HCT116 (cell line): ENCODE measurements around the gene LEMD1. TPM values are rescaled to one million over a fixed set of nuclear protein-coding genes. Genes with fewer than 3 reads are reported as not detected.
A peak's percentile ranks its signal among the peaks of the same experiment; 100 is the strongest.

ENCODE experiments used
- ATAC-seq: fragments of 200-7000 bp; cut with Tn5 transposase; 2 replicates; pipeline ENCODE4 v1.9.1; 2020; ENCODE audit warnings: mild to moderate bottlenecking, moderate library complexity
- BruUV-seq: library from RNA; stranded (reverse); fragments of 400-500 nt; replicated peaks from 2 replicates; lab custom pipeline; 2021; lab: Mats Ljungman, UMichigan
- CTCF ChIA-PET: fragments of 300-600 bp; sonication (Branson Sonifier 250); formaldehyde crosslinking; loops from one replicate; lab custom pipeline; 2021; ENCODE audit warnings: antibody characterized with exemption; lab: Charles Lee
- POLR2A ChIA-PET: fragments of 300-600, 350-600 bp; sonication (Branson Sonifier 250); formaldehyde crosslinking; loops from one replicate; lab custom pipeline; 2021; ENCODE audit warnings: antibody characterized with exemption; lab: Charles Lee
- RAD21 ChIA-PET, 2 experiments: fragments of 300-600 bp; sonication (Branson Sonifier 250); formaldehyde crosslinking; loops; one replicate each; lab custom pipeline; 2023; ENCODE audit warnings: low total read pairs in 2 of 2; ENCODE audit not compliant: uncharacterized antibody in 2 of 2, unreplicated experiment in 2 of 2, low non-redundant PET in 1 of 2; lab: Charles Lee
- DNase-seq: peaks from one replicate; pipeline ENCODE4 v3.0.0-alpha.2; 2010; ENCODE audit warnings: low read depth, low spot score
- H2AFZ ChIP-seq: fragments of 200-600 bp; shearing (Covaris generic), sonication (generic); 2 replicates; pipeline ENCODE4 v1.6.1; 2017; ENCODE audit warnings: low read depth, mixed run types, mixed read lengths, antibody characterized with exemption, low read length; ENCODE audit not compliant: poor library complexity, severe bottlenecking
- H3K27ac ChIP-seq: 2 replicates; pipeline ENCODE4 v1.5.1; 2012; ENCODE audit warnings: low read depth, low read length
- H3K27me3 ChIP-seq: fragments of 200-600 bp; sonication (generic); 2 replicates; pipeline ENCODE4 v1.6.1; 2016; ENCODE audit warnings: mixed run types, low read length, mixed read lengths; ENCODE audit not compliant: insufficient read depth
- H3K36me3 ChIP-seq, 2 experiments: fragments of 200-500 bp in 1 of 2; fragments of 200-600 bp in 1 of 2; sonication (Bioruptor generic) in 1 of 2; sonication (generic) in 1 of 2; 2 replicates each; pipeline versions ENCODE4 v1.5.1 to v1.6.1; 2014 to 2016; ENCODE audit warnings: low read length in 2 of 2, inconsistent platforms in 1 of 2, mixed read lengths in 1 of 2, mixed run types in 1 of 2; ENCODE audit not compliant: insufficient read depth in 2 of 2, control insufficient read depth in 1 of 2
- H3K4me1 ChIP-seq, 2 experiments: fragments of 200-600 bp in 1 of 2; sonication (generic) in 1 of 2; 2 replicates each; pipeline versions ENCODE4 v1.5.1 to v1.6.1; 2012 to 2017; ENCODE audit warnings: low read length in 2 of 2, inconsistent platforms in 1 of 2, mild to moderate bottlenecking in 1 of 2, mixed read lengths in 1 of 2, mixed run types in 1 of 2, moderate library complexity in 1 of 2; ENCODE audit not compliant: insufficient read depth in 2 of 2, control insufficient read depth in 1 of 2
- H3K4me2 ChIP-seq: fragments of 200-600 bp; sonication (generic); 2 replicates; pipeline ENCODE4 v1.6.1; 2017; ENCODE audit warnings: mixed run types, low read length, mixed read lengths
- H3K4me3 ChIP-seq, 2 experiments: fragments of 200-600 bp in 1 of 2; sonication (generic) in 1 of 2; replicated peaks in 1 of 2; 2 replicates each; pipeline ENCODE4 v1.5.1; 2011 to 2016; ENCODE audit warnings: low read length in 2 of 2, control low read depth in 1 of 2, low read depth in 1 of 2, mild to moderate bottlenecking in 1 of 2, mixed read lengths in 1 of 2, mixed run types in 1 of 2
- H3K79me2 ChIP-seq: fragments of 200-600 bp; sonication (generic); 2 replicates; pipeline ENCODE4 v1.6.1; 2017; ENCODE audit warnings: mild to moderate bottlenecking, mixed run types, low read length, moderate library complexity, mixed read lengths; ENCODE audit not compliant: insufficient read depth
- H3K9ac ChIP-seq: fragments of 200-600 bp; sonication (generic); 2 replicates; pipeline ENCODE4 v1.6.1; 2016; ENCODE audit warnings: low read length, mixed read lengths
- H3K9me2 ChIP-seq: fragments of 200-600 bp; sonication (generic), shearing (Covaris generic); 2 replicates; pipeline ENCODE4 v1.6.1; 2017; ENCODE audit warnings: mixed run types, mild to moderate bottlenecking, moderate library complexity; ENCODE audit not compliant: insufficient read depth
- H3K9me3 ChIP-seq, 2 experiments: fragments of 200-500 bp in 1 of 2; fragments of 200-600 bp in 1 of 2; sonication (Bioruptor generic) in 1 of 2; sonication (generic) in 1 of 2; 2 replicates each; pipeline ENCODE4 v1.6.1; 2014 to 2017; ENCODE audit warnings: low read length in 2 of 2, mixed read lengths in 2 of 2, inconsistent platforms in 1 of 2, low read depth in 1 of 2, mild to moderate bottlenecking in 1 of 2, mixed run types in 1 of 2, moderate library complexity in 1 of 2; ENCODE audit not compliant: control insufficient read depth in 1 of 2, insufficient read depth in 1 of 2
- H4K20me1 ChIP-seq: fragments of 200-600 bp; sonication (generic), shearing (Covaris generic); 2 replicates; pipeline ENCODE4 v1.6.1; 2017; ENCODE audit warnings: mixed run types, mild to moderate bottlenecking, moderate library complexity; ENCODE audit not compliant: insufficient read depth
- CBX3 ChIP-seq: IDR thresholded peaks from 2 replicates; pipeline ENCODE4 v1.6.1; 2012; ENCODE audit warnings: low read depth
- EZH2 ChIP-seq: fragments of 200-600 bp; sonication (generic); IDR thresholded peaks from 2 replicates; pipeline ENCODE4 v1.6.1; 2017; ENCODE audit warnings: antibody characterized with exemption, mixed run types
- FOSL1 ChIP-seq: IDR thresholded peaks from 2 replicates; pipeline ENCODE4 v1.6.1; 2012; ENCODE audit warnings: low read depth
- JUND ChIP-seq: IDR thresholded peaks from 2 replicates; pipeline ENCODE4 v1.6.1; 2012
- MAX ChIP-seq: IDR thresholded peaks from 2 replicates; pipeline ENCODE4 v1.6.1; 2012
- RAD21 ChIP-seq: IDR thresholded peaks from 2 replicates; pipeline ENCODE4 v1.6.1; 2012; ENCODE audit warnings: low read depth, mild to moderate bottlenecking
- SP1 ChIP-seq: IDR thresholded peaks from 2 replicates; pipeline ENCODE4 v1.6.1; 2012; ENCODE audit warnings: low read depth
- ZFX ChIP-seq: fragments of 450-650 bp; IDR thresholded peaks from 2 replicates; pipeline ENCODE4 v1.6.1; 2017
- ZNF274 ChIP-seq: fragments of 200-500 bp; sonication (Bioruptor generic); IDR thresholded peaks from 2 replicates; pipeline ENCODE4 v1.6.1; 2014; ENCODE audit warnings: mild to moderate bottlenecking, low read depth, low read length, inconsistent platforms
- intact Hi-C: fragments of 100-400 bp; cut with micrococcal nuclease; formaldehyde crosslinking; loops from 2 replicates; pipeline ENCODE4 v1.10.0; 2022
- total RNA-seq: library from RNA; stranded (reverse); gene quantifications from one replicate; pipeline ENCODE4 v1.2.1, GENCODE V29; 2021; ENCODE audit not compliant: unreplicated experiment
- TF ChIP-seq, protein P1 (sequence below): IDR thresholded peaks from 2 replicates; pipeline ENCODE4 v1.6.1; 2012

Gene LEMD1
- total RNA-seq, 1 experiment from 2014 or later, result 11.9 TPM

DNA sequence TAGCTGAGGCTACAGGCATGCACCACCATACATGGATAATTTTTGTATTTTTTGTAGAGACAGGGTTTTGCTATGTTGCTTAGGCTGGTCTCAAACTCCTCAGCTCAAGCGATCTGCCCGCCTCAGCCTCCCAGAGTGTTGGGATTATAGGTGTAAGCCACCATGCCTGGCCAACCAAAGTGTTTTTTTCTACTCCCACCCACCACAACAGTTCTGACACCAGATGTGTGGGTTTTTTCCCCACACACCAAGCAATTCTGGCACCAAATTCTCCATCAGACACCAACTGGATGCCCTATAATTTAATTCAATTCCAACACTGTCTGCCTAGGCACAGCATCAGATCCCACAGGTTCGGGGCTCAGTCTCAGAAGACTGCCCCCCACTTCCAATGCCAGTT, 44.5 kb downstream of the LEMD1 start:
- BruUV-seq, result no TSS peak
- Histone ChIP-seq H3K4me1 (peaks cover 30 to 39% of the 10 kb centered on the region in 2 experiments), H3K27me3 (no peaks in the 10 kb centered on the region), H2AFZ (no peak overlapping the region), H3K4me3 (no peak overlapping the region), H3K9me3 (no peaks in the 10 kb centered on the region), H3K9ac (no peak overlapping the region), H4K20me1 (no peaks in the 10 kb centered on the region), H3K36me3 (no peaks in the 10 kb centered on the region), H3K79me2 (no peaks in the 10 kb centered on the region), H3K9me2 (no peaks in the 10 kb centered on the region), H3K27ac (no peak overlapping the region), H3K4me2 (peak overlapping the region; percentile 57)
- TF ChIP-seq, protein P1, sequence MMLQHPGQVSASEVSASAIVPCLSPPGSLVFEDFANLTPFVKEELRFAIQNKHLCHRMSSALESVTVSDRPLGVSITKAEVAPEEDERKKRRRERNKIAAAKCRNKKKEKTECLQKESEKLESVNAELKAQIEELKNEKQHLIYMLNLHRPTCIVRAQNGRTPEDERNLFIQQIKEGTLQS, result no peak
- TF ChIP-seq ZNF274 (no peak), EZH2 (no peak), RAD21 (no peak), ZFX (no peak)
- CTCF ChIA-PET, result no interaction called here
- no peak for ATAC-seq
- RAD21 ChIA-PET, result no interaction called here
- intact Hi-C loops, result no loop called here
- no peak for DNase-seq
- POLR2A ChIA-PET, result no interaction called here

GRCh38 chr1:205376739-205377138, 45.1 kb downstream of the LEMD1 start:
- H3K9ac ChIP-seq, result no peak overlapping the region
- RAD21 ChIA-PET, result no interaction called here
- CTCF ChIA-PET, result interaction anchor here (0.6 to 1.8 kb wide), 5 partner anchors 22 to 281 kb away, joined by 3 to 6 read pairs (median 3); no protein-coding TSS in a partner anchor
- no peak overlapping the region for H3K27ac ChIP-seq
- peak; percentile 50 for DNase-seq
- no TSS peak for BruUV-seq
- TF ChIP-seq ZNF274 (no peak), MAX (no peak; the same call in 1 of the 2 replicates), FOSL1 (peak; percentile 57), CBX3 (0 out of 2 replicates have a peak, but pooled peaks have one; percentile 27), SP1 (peak; percentile 43; the same call in 1 of the 2 replicates), JUND (peak; percentile 47; the same call in 1 of the 2 replicates)
- H2AFZ ChIP-seq, result peak overlapping the region; percentile 66
- H4K20me1 ChIP-seq, result no peaks in the 10 kb centered on the region
- H3K4me3 ChIP-seq, result no peak overlapping the region
- no peaks in the 10 kb centered on the region for H3K79me2 ChIP-seq
- no peaks in the 10 kb centered on the region for H3K27me3 ChIP-seq
- H3K4me1 ChIP-seq, result peaks cover 30 to 39% of the 10 kb centered on the region in 2 experiments
- H3K36me3 ChIP-seq, result no peaks in the 10 kb centered on the region
- intact Hi-C loops, result no loop called here
- POLR2A ChIA-PET, result no interaction called here
- no peaks in the 10 kb centered on the region for H3K9me3 ChIP-seq
- H3K4me2 ChIP-seq, result peak overlapping the region; percentile 57
- peak; percentile 52 for ATAC-seq
- H3K9me2 ChIP-seq, result no peaks in the 10 kb centered on the region
